Cardiac septum (tissue), 1 donor: Measurements from ENCODE around the gene TCN2. TPM values are rescaled to one million over a fixed set of nuclear protein-coding genes. Genes with fewer than 3 reads are reported as not detected.
"Not testable (repeated sequence)": the region's sequence is repeated elsewhere in the genome, so short reads cannot be mapped to it uniquely, and the experiment has no call there.

Experiments used
- DNase-seq: peaks from one replicate; pipeline ENCODE4 v3.0.0-alpha.2; 2020; ENCODE audit warnings: low spot score
- intact Hi-C: fragments of 100-400 bp; cut with DNase I; formaldehyde crosslinking; loops from one replicate; pipeline ENCODE4 v1.14.0; 2022
- long read RNA-seq: library from polyadenylated mRNA; unstranded; transcript quantifications from one replicate; pipeline ENCODE4 v2.0.0, GENCODE V29; 2021
- total RNA-seq: library from RNA; stranded (reverse); fragmentation: NEBNext Ultra II Directional; extraction: Animal tissue kit (Norgen Biotek cat#: 25700); gene quantifications from one replicate; pipeline ENCODE4 v1.2.1, GENCODE V29; 2021
- donor health status: DM: no; HTN: no; CAD: no.

The TCN2 gene
- total RNA-seq = 10.3 TPM
- long read RNA-seq, partial matches to known transcripts = 3 of 8 reads
- long read RNA-seq, other reads (novel, unspliced or antisense) = 1 of 8 reads

DNA sequence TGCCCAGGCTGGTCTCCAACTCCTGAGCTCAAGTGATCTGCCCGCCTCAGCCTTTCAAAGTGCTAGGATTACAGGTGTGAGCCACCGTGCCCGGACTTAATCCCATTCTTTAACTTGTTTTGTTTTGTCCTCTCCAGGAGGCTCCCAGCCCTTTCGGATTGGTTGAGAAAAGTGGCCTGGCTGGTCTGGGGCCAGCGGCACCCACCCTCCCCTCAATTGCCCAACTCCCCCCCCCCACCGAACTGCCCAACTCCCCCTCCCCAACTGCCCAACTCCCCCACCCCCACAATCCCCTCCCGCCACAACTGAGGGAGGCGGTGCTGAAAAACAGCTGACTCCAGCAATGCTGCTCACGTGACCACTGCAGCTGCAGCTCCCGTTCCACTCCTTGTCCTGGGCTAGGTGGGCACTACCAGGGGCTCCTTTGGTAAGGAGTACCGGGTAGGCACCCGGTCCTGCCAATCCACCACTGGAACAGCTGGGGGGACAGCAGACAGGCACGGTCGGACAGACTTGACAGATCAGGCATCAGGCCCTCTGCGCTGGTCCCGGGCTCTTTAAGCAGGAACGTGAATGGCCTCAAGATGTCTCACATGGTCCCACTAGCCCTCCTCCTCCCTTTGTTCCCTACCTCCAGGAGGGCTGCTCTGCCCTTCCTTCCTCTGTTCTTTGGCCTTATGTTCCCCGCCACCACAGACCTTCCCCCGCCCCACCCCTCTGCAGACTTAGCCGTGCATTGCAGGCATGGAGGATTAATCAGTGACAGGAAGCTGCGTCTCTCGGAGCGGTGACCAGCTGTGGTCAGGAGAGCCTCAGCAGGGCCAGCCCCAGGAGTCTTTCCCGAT is at the start of gene TCN2:
Gene TCN2 (plus strand): TSS at position 720 of the 845 bp plus-strand sequence. CDS start 158 bp downstream, outside the sequence.
- peak; percentile 89 for DNase-seq
- intact Hi-C loops = no loop called here

- no peak for DNase-seq
- intact Hi-C loops = no loop called here
Observed at GRCh38 chr22:30557243-30557642, 49.7 kb upstream of the TCN2 start.

DNA sequence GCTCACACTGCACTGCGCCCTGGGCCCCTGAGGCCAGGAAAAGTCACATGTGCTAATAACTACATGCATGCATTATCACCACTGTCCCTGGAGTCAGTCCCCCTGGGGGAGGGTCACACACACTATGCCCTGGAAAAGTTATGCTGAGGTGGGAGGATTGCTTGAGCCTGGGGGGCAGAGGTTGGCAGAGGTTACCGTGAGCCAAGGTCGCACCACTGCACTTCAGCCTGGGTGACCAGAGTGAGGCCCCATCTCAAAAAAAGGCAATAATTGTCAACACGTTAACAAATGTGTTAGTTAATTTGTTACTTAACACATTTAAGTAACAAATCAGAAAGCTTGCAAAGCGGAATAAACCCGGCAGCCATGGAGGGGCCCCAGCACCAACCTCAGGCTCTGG is 47.1 kb upstream of the TCN2 start:
- intact Hi-C loops = no loop called here

DNA sequence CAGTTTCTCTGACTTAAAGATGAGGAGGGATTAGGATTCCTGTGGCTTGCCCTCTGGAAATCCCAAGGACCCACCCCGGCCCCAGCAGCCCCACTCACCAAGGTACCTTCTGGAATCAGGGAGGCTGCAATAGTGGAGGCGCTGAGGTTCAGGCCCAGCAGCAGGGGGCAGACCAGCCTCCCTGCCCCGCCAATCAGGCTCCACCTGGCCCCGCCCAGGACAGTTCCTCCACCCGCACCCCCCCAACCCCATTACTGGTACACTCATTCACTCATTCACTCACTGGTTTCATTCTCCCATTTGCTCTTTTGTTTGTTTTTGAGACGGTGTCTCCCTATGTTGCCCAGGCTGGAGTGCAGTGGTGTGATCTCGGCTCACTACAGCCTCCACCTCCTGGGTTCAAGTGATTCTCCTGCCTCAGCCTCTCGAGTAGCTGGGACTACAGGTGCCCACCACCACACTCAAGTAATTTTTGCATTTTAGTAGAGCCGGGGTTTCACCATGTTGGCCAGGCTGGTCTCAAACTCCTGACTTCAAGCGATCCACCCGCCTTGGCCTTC is 46.3 kb upstream of the TCN2 start:
- intact Hi-C loops, DNase-seq: not testable (repeated sequence)

More for the DNA sequence above, 47.1 kb upstream of the TCN2 start:
- no peak for DNase-seq

- intact Hi-C loops = no loop called here
- no peak for DNase-seq
Observed at GRCh38 chr22:30561402-30562189, 45.4 kb upstream of the TCN2 start.

- intact Hi-C loops = no loop called here
- DNase-seq = no peak
Observed at GRCh38 chr22:30562366-30562765, 44.6 kb upstream of the TCN2 start.

DNA sequence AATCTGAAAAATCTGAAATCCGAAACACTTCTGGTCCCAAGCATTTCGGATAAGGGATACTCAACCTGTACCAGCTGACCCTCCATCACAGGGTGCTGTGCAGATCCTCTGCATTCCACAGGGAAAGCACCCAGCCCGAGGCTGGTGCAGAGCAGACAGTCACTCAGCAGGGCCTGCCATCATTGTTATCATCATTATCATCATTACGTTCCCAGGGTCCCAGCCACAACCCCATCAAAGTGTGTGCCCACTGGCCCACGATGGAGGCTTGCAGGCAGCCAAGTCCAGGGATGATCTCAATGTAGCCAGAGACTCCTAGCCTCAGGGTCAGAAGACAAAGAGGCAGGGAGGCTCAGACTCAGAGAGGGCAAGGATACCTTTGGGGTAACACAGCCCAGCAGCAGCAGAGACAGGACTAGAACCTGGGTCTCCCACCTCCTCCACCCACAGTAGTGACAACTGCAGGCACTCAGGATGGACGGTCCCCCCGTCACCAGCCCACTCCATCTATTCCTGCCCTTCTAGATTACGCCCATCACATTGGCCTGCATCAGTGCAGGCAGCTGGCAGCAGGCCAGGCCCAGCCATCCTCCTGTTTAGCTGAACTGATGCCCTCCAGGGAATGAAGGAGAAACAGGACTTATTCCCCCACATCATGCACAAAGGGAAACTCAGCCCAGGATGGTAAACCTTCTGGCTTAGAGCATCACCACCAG is 42.8 kb upstream of the TCN2 start:
- intact Hi-C loops = no loop called here
- DNase-seq = no peak

DNA sequence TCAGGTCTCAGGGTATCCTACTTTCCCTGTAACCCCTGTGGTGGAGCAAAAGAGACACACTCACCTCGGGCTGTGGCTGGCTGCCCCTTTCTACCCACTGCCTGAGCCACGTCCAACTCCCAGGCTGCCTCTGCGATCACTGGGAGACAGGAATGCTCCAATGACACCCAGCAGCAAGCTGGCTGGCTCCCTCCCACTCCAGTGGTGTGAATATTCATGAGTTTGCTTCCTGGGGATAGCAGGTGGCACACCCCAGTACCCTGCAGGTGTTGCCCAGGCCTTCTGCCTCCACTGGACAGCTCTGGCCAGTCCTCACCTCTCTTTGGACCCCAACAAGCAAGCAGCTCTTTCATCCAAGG is 42.2 kb upstream of the TCN2 start:
- no peak for DNase-seq

DNA sequence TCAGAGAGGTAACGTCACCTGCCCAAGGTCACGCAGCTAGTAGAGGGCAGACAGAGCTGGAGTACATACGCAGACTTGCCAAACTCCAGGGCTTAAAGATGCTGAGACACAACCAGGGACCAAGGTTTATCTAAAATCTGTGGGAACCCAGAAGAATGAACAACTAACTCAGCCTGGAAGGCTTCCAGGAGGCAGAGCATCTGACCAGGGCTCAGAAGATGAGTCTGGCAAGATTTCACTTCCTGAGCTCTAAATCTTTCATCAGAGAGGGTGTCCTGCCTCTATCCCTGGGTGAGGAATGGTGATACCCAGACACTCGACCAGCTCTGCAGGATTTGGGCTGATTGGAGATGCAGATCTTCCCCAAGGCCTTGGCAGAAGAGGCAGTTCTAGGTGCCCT is 41.6 kb upstream of the TCN2 start:
- intact Hi-C loops = no loop called here
- no peak for DNase-seq

More for the DNA sequence above, 42.2 kb upstream of the TCN2 start:
- intact Hi-C loops = no loop called here

- intact Hi-C loops = no loop called here
- no peak for DNase-seq
Observed at GRCh38 chr22:30566125-30566524, 40.8 kb upstream of the TCN2 start.

GRCh38 chr22:30567277-30567676 is 39.7 kb upstream of the TCN2 start:
- DNase-seq, intact Hi-C loops: not testable (repeated sequence)

DNA sequence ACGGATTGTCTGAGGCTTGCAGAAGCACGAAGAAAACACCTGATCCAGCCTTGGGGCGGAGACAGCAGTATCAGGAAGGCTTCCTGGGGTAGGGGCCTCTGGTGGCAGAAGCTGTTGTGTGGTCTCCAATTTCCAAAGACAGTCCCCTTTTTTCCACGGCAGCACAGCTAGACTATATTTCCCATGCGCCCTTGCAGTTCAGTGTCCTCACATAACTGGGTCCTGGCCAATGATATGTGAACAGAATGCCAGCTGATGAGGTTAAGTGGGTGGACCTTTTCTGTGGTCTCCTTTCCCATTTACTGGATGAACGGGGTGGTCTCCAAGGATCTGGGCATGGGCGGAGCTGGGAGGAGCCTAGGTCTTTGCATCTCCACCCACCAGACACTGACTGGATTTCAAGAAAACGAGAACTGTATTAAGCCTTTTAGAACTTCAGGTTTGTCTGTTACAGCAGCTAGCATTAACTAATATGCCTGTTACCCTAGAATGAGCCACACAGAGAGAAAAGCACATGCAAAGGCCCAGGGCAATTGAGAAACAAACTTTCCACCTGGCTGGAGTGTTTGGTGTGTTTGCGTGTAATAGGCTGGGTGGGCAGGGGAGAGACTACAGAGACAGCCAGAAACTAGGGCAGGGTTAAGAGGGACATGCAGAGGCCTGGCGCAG is 38.7 kb upstream of the TCN2 start:
- DNase-seq = no peak
- intact Hi-C loops = no loop called here

DNA sequence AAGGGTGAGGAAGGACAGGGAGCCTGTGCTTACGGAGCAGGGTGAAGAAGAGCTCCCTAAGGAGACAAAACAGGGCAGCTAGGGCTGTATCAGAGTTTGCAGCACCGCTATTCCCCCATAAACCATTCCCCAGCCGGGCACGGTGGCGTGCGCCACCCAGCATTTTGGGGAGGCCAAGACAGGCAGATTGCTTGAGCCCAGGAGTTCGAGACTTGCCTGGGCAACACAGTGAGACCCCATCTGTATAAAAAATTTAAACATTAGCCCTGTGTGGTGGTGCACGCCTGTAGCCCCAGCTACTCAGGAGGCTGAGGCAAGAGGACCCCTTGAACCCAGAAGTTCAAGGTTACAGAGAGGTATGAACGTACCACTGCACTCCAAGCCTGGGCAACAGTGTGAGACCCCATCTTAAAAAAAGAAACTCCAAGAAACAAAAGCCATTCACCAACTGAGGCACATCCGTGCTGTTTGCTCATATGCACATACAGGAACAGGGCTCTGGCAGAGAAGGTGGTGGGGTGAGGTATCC is 37.2 kb upstream of the TCN2 start:
- intact Hi-C loops = no loop called here
- DNase-seq = no peak

- DNase-seq = no peak
Observed at GRCh38 chr22:30572210-30572609, 34.8 kb upstream of the TCN2 start.

GRCh38 chr22:30572840-30573593 is 34.0 kb upstream of the TCN2 start:
- intact Hi-C loops = no loop called here

More at GRCh38 chr22:30572210-30572609, 34.8 kb upstream of the TCN2 start:
- intact Hi-C loops = no loop called here

GRCh38 chr22:30573594-30574094 is 33.3 kb upstream of the TCN2 start:
- intact Hi-C loops = no loop called here
- no peak for DNase-seq

More at GRCh38 chr22:30572840-30573593, 34.0 kb upstream of the TCN2 start:
- DNase-seq = no peak

- intact Hi-C loops = no loop called here
- DNase-seq = no peak
Observed at GRCh38 chr22:30574095-30574981, 32.6 kb upstream of the TCN2 start, which contains the start of gene GAL3ST1. GAL3ST1 (minus strand) TSS chr22:30574665; CDS start chr22:30557392, 17,273 bp downstream.
